GM23338 (cell line): ENCODE data around the gene FAXDC2.

Source experiments
- CREB1 ChIP-seq: fragments of 250-450 bp; sonication (Bioruptor Pico); IDR thresholded peaks from 2 replicates; pipeline ENCODE4 v1.5.0; 2020; ENCODE audit warnings: low read depth, mild to moderate bottlenecking, moderate library complexity
- EZH2 ChIP-seq: fragments of 200-600 bp; sonication (generic); IDR thresholded peaks from one replicate; pipeline ENCODE4 v1.8.0; 2017; ENCODE audit warnings: antibody characterized with exemption, mild to moderate bottlenecking, low read depth; ENCODE audit not compliant: unreplicated experiment
- EZH2phosphoT487 ChIP-seq: fragments of 200-600 bp; sonication (generic); IDR thresholded peaks from one replicate; pipeline ENCODE4 v1.8.1; 2018; ENCODE audit warnings: antibody characterized with exemption; ENCODE audit not compliant: unreplicated experiment
- STAT1 ChIP-seq: IDR thresholded peaks from one replicate; pipeline ENCODE4 v1.6.1; 2016; ENCODE audit warnings: antibody characterized with exemption; ENCODE audit not compliant: unreplicated experiment
- TF ChIP-seq, protein P1 (sequence below), 2 experiments: fragments of 200-600 bp in 1 of 2; sonication (generic) in 1 of 2; conservative IDR thresholded peaks; 2 replicates each; pipeline versions ENCODE4 v1.5.1 to v1.6.1; 2016 to 2017; ENCODE audit warnings: antibody characterized with exemption in 2 of 2, low read depth in 2 of 2, mild to moderate bottlenecking in 2 of 2, moderate library complexity in 1 of 2

GRCh38 chr5:154824070-154824469, 26.3 kb downstream of the FAXDC2 start:
- TF ChIP-seq EZH2phosphoT487: no peak
- TF ChIP-seq, protein P1, sequence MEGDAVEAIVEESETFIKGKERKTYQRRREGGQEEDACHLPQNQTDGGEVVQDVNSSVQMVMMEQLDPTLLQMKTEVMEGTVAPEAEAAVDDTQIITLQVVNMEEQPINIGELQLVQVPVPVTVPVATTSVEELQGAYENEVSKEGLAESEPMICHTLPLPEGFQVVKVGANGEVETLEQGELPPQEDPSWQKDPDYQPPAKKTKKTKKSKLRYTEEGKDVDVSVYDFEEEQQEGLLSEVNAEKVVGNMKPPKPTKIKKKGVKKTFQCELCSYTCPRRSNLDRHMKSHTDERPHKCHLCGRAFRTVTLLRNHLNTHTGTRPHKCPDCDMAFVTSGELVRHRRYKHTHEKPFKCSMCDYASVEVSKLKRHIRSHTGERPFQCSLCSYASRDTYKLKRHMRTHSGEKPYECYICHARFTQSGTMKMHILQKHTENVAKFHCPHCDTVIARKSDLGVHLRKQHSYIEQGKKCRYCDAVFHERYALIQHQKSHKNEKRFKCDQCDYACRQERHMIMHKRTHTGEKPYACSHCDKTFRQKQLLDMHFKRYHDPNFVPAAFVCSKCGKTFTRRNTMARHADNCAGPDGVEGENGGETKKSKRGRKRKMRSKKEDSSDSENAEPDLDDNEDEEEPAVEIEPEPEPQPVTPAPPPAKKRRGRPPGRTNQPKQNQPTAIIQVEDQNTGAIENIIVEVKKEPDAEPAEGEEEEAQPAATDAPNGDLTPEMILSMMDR (conservative IDR thresholded peaks at IDR 0.05; ENCODE audit: low read depth in 2 of 2): no peak
- no peak for TF ChIP-seq STAT1
- no peak for TF ChIP-seq CREB1 (CRISPR knock-in tag)
- TF ChIP-seq EZH2: no peak
